Measurements from ENCODE around the gene OGDH. TPM values are rescaled to one million over a fixed set of nuclear protein-coding genes. Genes with fewer than 3 reads are reported as not detected.

Gene OGDH
- total and polyA plus RNA-seq, 4 donors = 10.8 to 71.2 (median 41.2) TPM

DNA sequence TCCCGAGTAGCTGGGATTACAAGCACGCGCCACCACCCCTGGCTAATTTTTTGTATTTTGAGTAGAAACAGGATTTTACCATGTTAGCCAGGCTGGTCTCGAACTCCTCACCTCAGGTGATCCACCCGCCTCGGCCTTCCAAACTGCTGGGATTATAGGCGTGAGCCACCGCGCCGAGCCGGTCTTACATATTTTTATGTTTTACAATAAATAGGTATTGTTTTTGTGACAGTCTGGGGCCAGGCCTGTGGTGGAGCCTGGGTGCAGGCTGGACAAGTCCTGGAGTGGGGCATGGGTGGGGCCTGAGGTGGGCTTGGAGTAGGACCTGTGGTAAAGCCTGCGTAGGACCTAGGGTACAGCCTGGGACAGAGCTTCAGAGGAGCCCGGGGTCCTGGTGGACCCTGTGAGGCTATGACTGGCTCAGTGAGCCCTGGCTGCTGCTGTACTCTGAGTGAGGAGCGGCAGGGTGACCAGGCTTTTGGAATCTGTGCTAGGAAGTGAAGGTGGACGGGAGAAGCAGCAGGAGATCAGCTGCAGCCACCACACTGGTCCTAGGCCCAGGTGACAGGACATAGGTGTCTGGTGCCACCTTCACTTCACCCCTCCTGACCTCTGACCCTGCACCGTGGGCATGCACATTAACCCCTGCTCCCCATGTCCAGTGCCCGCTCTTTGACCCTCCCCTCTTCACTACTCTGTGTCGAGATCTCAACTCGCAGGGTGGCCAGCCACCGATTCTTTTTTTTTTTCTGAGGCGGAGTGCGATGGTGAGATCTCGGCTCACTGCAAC lies 132.6 kb downstream of the OGDH start:
- no peaks in the 10 kb centered on the region for H3K9me3 ChIP-seq (ENCODE audit: control insufficient read depth in 4 of 4, low read length in 3 of 4)
- 93% methylated on average over 23 of the region's 23 CpGs for whole genome bisulfite sequencing
- H3K36me3 ChIP-seq (ENCODE audit: control insufficient read depth in 4 of 4, insufficient read depth in 3 of 4, low read depth in 1 of 4, low read length in 3 of 4) = no peaks in the 10 kb centered on the region
- no peak overlapping the region for H3K27ac ChIP-seq (ENCODE audit: low read depth in 1 of 2, low read length in 2 of 2)
- H3K27me3 ChIP-seq (ENCODE audit: control insufficient read depth in 4 of 4, insufficient read depth in 4 of 4, low read length in 3 of 4) = no peaks in the 10 kb centered on the region
- no peaks in the 10 kb centered on the region for H3K4me1 ChIP-seq (ENCODE audit: control insufficient read depth in 4 of 4, insufficient read depth in 4 of 4, low read length in 3 of 4)
- H3K9ac ChIP-seq (ENCODE audit: low read depth in 1 of 2, low read length in 2 of 2) = no peak overlapping the region
- H3K4me3 ChIP-seq (ENCODE audit: low read depth in 1 of 3, low read length in 3 of 3) = no peak overlapping the region
- no peak for DNase-seq (ENCODE audit: low spot score)
- TF ChIP-seq HNF4G (IDR thresholded peaks at IDR 0.05) (no peak), SP1 (IDR thresholded peaks at IDR 0.05) (no peak), TAF1 (conservative IDR thresholded peaks at IDR 0.05) (no peak), NR2F2 (IDR thresholded peaks at IDR 0.05) (no peak), FOXA1 (IDR thresholded peaks at IDR 0.05) (no peak), GABPA (IDR thresholded peaks at IDR 0.05 in 1 of 2, conservative IDR thresholded peaks at IDR 0.05 in 1 of 2) (no peak), RXRA (IDR thresholded peaks at IDR 0.05) (no peak), YY1 (IDR thresholded peaks at IDR 0.05) (no peak)
- TF ChIP-seq, protein P1, sequence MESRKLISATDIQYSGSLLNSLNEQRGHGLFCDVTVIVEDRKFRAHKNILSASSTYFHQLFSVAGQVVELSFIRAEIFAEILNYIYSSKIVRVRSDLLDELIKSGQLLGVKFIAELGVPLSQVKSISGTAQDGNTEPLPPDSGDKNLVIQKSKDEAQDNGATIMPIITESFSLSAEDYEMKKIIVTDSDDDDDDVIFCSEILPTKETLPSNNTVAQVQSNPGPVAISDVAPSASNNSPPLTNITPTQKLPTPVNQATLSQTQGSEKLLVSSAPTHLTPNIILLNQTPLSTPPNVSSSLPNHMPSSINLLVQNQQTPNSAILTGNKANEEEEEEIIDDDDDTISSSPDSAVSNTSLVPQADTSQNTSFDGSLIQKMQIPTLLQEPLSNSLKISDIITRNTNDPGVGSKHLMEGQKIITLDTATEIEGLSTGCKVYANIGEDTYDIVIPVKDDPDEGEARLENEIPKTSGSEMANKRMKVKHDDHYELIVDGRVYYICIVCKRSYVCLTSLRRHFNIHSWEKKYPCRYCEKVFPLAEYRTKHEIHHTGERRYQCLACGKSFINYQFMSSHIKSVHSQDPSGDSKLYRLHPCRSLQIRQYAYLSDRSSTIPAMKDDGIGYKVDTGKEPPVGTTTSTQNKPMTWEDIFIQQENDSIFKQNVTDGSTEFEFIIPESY (IDR thresholded peaks at IDR 0.05) = no peak
- TF ChIP-seq, protein P2, sequence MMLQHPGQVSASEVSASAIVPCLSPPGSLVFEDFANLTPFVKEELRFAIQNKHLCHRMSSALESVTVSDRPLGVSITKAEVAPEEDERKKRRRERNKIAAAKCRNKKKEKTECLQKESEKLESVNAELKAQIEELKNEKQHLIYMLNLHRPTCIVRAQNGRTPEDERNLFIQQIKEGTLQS (IDR thresholded peaks at IDR 0.05) = no peak
- TF ChIP-seq, protein P3, sequence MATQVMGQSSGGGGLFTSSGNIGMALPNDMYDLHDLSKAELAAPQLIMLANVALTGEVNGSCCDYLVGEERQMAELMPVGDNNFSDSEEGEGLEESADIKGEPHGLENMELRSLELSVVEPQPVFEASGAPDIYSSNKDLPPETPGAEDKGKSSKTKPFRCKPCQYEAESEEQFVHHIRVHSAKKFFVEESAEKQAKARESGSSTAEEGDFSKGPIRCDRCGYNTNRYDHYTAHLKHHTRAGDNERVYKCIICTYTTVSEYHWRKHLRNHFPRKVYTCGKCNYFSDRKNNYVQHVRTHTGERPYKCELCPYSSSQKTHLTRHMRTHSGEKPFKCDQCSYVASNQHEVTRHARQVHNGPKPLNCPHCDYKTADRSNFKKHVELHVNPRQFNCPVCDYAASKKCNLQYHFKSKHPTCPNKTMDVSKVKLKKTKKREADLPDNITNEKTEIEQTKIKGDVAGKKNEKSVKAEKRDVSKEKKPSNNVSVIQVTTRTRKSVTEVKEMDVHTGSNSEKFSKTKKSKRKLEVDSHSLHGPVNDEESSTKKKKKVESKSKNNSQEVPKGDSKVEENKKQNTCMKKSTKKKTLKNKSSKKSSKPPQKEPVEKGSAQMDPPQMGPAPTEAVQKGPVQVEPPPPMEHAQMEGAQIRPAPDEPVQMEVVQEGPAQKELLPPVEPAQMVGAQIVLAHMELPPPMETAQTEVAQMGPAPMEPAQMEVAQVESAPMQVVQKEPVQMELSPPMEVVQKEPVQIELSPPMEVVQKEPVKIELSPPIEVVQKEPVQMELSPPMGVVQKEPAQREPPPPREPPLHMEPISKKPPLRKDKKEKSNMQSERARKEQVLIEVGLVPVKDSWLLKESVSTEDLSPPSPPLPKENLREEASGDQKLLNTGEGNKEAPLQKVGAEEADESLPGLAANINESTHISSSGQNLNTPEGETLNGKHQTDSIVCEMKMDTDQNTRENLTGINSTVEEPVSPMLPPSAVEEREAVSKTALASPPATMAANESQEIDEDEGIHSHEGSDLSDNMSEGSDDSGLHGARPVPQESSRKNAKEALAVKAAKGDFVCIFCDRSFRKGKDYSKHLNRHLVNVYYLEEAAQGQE (IDR thresholded peaks at IDR 0.05) = no peak

DNA sequence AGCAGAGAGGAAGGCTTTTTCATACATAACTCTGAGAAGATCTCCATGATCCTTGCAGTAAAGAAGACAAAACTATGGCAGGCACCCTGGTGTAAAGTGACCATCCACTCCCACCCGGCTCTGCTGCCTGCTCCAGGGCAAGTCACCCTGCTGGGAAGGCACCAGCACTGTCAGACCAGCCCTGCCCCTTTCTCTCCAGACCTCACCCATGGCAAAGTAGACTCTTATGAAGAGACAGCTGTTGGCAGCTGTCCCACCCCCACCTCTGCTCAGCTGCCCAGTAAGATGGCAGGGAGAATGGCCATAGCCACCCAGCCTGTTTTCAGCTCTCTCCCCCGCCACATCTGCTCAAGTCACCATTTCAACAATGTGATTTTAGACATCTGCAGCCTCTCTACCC lies 133.6 kb downstream of the OGDH start:
- Histone ChIP-seq H3K9ac (ENCODE audit: low read depth in 1 of 2, low read length in 2 of 2) (no peak overlapping the region), H3K36me3 (ENCODE audit: control insufficient read depth in 4 of 4, insufficient read depth in 3 of 4, low read depth in 1 of 4, low read length in 3 of 4) (no peaks in the 10 kb centered on the region), H3K27me3 (ENCODE audit: control insufficient read depth in 4 of 4, insufficient read depth in 4 of 4, low read length in 3 of 4) (no peaks in the 10 kb centered on the region), H3K27ac (ENCODE audit: low read depth in 1 of 2, low read length in 2 of 2) (no peak overlapping the region), H3K4me1 (ENCODE audit: control insufficient read depth in 4 of 4, insufficient read depth in 4 of 4, low read length in 3 of 4) (no peaks in the 10 kb centered on the region), H3K4me3 (ENCODE audit: low read depth in 1 of 3, low read length in 3 of 3) (no peak overlapping the region), H3K9me3 (ENCODE audit: control insufficient read depth in 4 of 4, low read length in 3 of 4) (no peaks in the 10 kb centered on the region)
- DNase-seq (ENCODE audit: low spot score) = no peak
- 94% methylated on average over 2 of the region's 2 CpGs for WGBS
- no peak for TF ChIP-seq RAD21 (IDR thresholded peaks at IDR 0.05)
- TF ChIP-seq EGR1 (IDR thresholded peaks at IDR 0.05; ENCODE audit: low read depth in 2 of 2) = no peak
- TF ChIP-seq, protein P1 (IDR thresholded peaks at IDR 0.05) = no peak
- no peak for TF ChIP-seq FOXA1 (IDR thresholded peaks at IDR 0.05)
- TF ChIP-seq, protein P2 (IDR thresholded peaks at IDR 0.05) = no peak
- no peak for TF ChIP-seq HNF4G (IDR thresholded peaks at IDR 0.05)
- TF ChIP-seq HNF4A (conservative IDR thresholded peaks at IDR 0.05) = no peak
- no peak for TF ChIP-seq GABPA (IDR thresholded peaks at IDR 0.05 in 1 of 2, conservative IDR thresholded peaks at IDR 0.05 in 1 of 2)
- TF ChIP-seq RXRA (IDR thresholded peaks at IDR 0.05) = no peak
- TF ChIP-seq YY1 (IDR thresholded peaks at IDR 0.05) = no peak
- no peak for TF ChIP-seq SP1 (IDR thresholded peaks at IDR 0.05)
- TF ChIP-seq, protein P4, sequence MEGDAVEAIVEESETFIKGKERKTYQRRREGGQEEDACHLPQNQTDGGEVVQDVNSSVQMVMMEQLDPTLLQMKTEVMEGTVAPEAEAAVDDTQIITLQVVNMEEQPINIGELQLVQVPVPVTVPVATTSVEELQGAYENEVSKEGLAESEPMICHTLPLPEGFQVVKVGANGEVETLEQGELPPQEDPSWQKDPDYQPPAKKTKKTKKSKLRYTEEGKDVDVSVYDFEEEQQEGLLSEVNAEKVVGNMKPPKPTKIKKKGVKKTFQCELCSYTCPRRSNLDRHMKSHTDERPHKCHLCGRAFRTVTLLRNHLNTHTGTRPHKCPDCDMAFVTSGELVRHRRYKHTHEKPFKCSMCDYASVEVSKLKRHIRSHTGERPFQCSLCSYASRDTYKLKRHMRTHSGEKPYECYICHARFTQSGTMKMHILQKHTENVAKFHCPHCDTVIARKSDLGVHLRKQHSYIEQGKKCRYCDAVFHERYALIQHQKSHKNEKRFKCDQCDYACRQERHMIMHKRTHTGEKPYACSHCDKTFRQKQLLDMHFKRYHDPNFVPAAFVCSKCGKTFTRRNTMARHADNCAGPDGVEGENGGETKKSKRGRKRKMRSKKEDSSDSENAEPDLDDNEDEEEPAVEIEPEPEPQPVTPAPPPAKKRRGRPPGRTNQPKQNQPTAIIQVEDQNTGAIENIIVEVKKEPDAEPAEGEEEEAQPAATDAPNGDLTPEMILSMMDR (IDR thresholded peaks at IDR 0.05; ENCODE audit: low read depth, low read length, missing input control) = no peak
- TF ChIP-seq FOXA2 (IDR thresholded peaks at IDR 0.05) = no peak
- TF ChIP-seq JUND (IDR thresholded peaks at IDR 0.05) = no peak
- TF ChIP-seq NR2F2 (IDR thresholded peaks at IDR 0.05) = no peak
- TF ChIP-seq, protein P5, sequence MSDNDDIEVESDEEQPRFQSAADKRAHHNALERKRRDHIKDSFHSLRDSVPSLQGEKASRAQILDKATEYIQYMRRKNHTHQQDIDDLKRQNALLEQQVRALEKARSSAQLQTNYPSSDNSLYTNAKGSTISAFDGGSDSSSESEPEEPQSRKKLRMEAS (IDR thresholded peaks at IDR 0.05) = no peak
